MCF 10A (cell line): ENCODE measurements around the gene VKORC1L1. TPM values are rescaled to one million over a fixed set of nuclear protein-coding genes. Genes with fewer than 3 reads are reported as not detected.
"Not testable (repeated sequence)": the region's sequence is repeated elsewhere in the genome, so short reads cannot be mapped to it uniquely, and the experiment has no call there.

Source experiments
- BruUV-seq: library from RNA; stranded (reverse); fragments of 400-500 nt; replicated peaks from 2 replicates; lab custom pipeline; 2021; lab: Mats Ljungman, UMichigan
- CTCF ChIA-PET: fragments of 300-600 bp; sonication (Branson Sonifier 250); formaldehyde crosslinking; extraction: SDS; loops from one replicate; lab custom pipeline; 2021; ENCODE audit warnings: antibody characterized with exemption, inconsistent platforms; lab: Yijun Ruan, JAX
- POLR2A ChIA-PET: fragments of 300-600, 350-650 bp; sonication (Branson Sonifier 250); formaldehyde crosslinking; extraction: SDS; loops from one replicate; lab custom pipeline; 2020; ENCODE audit warnings: antibody characterized with exemption, inconsistent platforms; lab: Yijun Ruan, JAX
- DNase-seq: peaks from one replicate; pipeline ENCODE4 v3.0.0-alpha.2; 2018; ENCODE audit not compliant: unreplicated experiment
- H3K27ac Mint-ChIP-seq: one replicate; pipeline ENCODE4 v1.8.0; 2022; ENCODE audit warnings: mild to moderate bottlenecking, low read depth, mixed read lengths; ENCODE audit not compliant: unreplicated experiment
- H3K27me3 Mint-ChIP-seq: one replicate; pipeline ENCODE4 v1.8.0; 2022; ENCODE audit warnings: mixed read lengths; ENCODE audit not compliant: insufficient read depth, unreplicated experiment
- H3K36me3 Mint-ChIP-seq: one replicate; pipeline ENCODE4 v1.8.0; 2022; ENCODE audit warnings: mild to moderate bottlenecking, moderate library complexity, mixed read lengths; ENCODE audit not compliant: insufficient read depth, unreplicated experiment
- H3K4me1 Mint-ChIP-seq: one replicate; pipeline ENCODE4 v1.8.0; 2022; ENCODE audit warnings: mixed read lengths; ENCODE audit not compliant: insufficient read depth, unreplicated experiment
- H3K4me3 Mint-ChIP-seq: one replicate; pipeline ENCODE4 v1.8.0; 2022; ENCODE audit warnings: mild to moderate bottlenecking, moderate library complexity, mixed read lengths; ENCODE audit not compliant: unreplicated experiment
- H3K9me3 Mint-ChIP-seq: one replicate; pipeline ENCODE4 v1.8.0; 2022; ENCODE audit warnings: mixed read lengths; ENCODE audit not compliant: unreplicated experiment
- intact Hi-C: fragments of 100-400 bp; cut with micrococcal nuclease; formaldehyde crosslinking; loops from 2 replicates; pipeline ENCODE4 v1.14.1; 2022
- total RNA-seq: library from RNA; stranded (reverse); gene quantifications from 2 replicates; pipeline ENCODE4 v1.2.3, GENCODE V29; 2022
- TF ChIP-seq, protein P1 (sequence below): fragments of 200-600 bp; IDR thresholded peaks from one replicate; pipeline ENCODE4 v1.8.0; 2022; ENCODE audit warnings: antibody characterized with exemption, mild to moderate bottlenecking; ENCODE audit not compliant: unreplicated experiment

The VKORC1L1 gene
- total RNA-seq, 1 experiment from 2014 or later, result 28.7 TPM

DNA sequence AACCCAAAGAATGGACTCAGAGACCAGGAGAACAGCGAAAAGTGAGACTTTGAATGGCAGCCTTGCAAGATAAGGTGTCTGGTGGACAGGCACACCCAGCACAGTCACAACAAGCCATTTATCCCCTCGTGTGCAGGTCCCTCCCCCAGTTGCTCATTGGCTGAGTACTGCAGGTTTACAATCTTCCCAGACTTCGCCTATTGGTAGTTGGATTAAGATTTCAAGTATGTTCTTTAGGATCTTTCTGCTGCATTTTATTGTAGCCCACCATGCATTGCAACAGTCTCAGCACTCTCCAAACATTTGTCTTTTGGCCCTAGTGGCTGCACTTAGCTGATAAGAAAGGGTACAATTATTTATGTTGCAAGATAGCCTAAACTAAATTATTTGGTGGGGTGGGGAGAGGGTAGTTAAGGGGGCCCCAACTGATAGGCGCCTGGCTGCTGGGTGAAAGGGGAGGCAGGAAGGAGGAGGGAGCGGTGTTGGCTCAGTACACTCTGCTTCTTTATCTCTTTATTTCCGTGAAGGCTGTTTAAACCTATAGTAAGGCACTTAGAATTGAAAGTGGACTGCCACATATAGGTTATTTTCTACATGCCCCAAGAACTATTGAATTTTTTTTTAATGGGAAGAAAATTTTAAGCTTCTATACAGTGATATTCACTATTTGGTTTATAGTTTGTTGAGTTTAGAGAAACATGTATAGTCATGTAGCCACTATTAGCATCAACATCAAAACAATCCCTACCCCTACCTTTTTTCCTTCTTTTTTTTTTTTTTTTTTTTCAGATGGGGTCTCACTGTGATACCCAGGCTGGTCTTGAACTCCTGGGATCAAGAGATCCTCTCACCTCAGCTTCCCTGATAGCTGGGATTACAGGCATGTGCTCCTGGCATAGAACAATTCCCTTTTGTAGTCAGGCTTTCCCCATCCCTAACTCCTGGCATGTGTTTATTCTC, 54.9 kb downstream of the VKORC1L1 start:
- Mint-ChIP-seq H3K4me3 (no peak overlapping the region), H3K27ac (no peak overlapping the region), H3K27me3 (no peaks in the 10 kb centered on the region), H3K36me3 (peaks cover 7% of the 10 kb centered on the region), H3K9me3 (no peaks in the 10 kb centered on the region), H3K4me1 (peaks cover 7% of the 10 kb centered on the region)
- BruUV-seq, result no TSS peak
- TF ChIP-seq, protein P1, sequence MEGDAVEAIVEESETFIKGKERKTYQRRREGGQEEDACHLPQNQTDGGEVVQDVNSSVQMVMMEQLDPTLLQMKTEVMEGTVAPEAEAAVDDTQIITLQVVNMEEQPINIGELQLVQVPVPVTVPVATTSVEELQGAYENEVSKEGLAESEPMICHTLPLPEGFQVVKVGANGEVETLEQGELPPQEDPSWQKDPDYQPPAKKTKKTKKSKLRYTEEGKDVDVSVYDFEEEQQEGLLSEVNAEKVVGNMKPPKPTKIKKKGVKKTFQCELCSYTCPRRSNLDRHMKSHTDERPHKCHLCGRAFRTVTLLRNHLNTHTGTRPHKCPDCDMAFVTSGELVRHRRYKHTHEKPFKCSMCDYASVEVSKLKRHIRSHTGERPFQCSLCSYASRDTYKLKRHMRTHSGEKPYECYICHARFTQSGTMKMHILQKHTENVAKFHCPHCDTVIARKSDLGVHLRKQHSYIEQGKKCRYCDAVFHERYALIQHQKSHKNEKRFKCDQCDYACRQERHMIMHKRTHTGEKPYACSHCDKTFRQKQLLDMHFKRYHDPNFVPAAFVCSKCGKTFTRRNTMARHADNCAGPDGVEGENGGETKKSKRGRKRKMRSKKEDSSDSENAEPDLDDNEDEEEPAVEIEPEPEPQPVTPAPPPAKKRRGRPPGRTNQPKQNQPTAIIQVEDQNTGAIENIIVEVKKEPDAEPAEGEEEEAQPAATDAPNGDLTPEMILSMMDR, result no peak
- intact Hi-C loops, result no loop called here
- DNase-seq, result no peak
- CTCF ChIA-PET, result no interaction called here
- POLR2A ChIA-PET, result no interaction called here

DNA sequence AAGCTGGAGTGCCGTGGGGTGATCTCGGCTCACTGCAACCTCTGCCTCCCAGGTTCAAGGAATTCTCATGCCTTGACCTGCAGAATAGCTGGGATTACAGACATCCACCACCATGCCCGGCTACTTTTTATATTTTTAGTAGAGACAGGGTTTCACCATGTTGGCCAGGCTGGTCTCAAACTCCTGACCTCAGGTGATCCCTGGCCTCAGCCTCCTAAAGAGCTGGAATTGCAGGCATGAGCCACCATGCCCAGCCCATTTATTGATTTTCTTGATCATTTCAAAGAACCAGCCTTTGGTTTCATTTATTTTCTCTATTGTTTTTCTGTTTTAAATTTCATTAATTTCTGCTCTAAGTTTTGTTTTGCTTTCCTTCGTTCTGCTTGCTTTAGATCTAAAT, 58.8 kb downstream of the VKORC1L1 start:
- ChIA-PET CTCF (no interaction called here), POLR2A (no interaction called here)
- DNase-seq, result no peak
- intact Hi-C loops, result no loop called here
- BruUV-seq, result no TSS peak
- peaks cover 7% of the 10 kb centered on the region for H3K36me3 Mint-ChIP-seq
- no peaks in the 10 kb centered on the region for H3K27me3 Mint-ChIP-seq
- H3K27ac Mint-ChIP-seq, result no peak overlapping the region
- H3K4me1 Mint-ChIP-seq, result peaks cover 4% of the 10 kb centered on the region
- TF ChIP-seq, protein P1, result no peak
- H3K9me3 Mint-ChIP-seq, result no peaks in the 10 kb centered on the region
- H3K4me3 Mint-ChIP-seq, result no peak overlapping the region

DNA sequence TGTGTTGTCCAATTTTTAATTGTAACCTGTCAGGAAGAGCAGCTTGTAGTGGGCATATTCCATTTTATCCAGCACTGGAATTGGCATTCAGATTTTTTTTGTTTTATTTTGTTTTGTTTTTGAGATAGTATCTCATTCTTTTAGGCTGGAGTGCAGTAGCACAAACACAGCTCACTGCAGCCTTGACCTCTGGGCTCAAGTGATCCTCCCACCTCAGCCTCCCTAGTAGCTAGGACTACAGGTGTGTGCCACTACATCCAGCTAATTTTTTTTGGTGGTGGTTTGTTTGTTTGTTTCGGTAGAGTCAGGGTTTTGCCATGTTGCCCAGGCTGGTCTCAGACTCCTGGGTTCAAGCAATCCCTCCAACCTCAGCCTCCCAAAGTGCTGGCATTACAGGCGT, 64.4 kb downstream of the VKORC1L1 start:
- no peak overlapping the region for H3K27ac Mint-ChIP-seq

DNA sequence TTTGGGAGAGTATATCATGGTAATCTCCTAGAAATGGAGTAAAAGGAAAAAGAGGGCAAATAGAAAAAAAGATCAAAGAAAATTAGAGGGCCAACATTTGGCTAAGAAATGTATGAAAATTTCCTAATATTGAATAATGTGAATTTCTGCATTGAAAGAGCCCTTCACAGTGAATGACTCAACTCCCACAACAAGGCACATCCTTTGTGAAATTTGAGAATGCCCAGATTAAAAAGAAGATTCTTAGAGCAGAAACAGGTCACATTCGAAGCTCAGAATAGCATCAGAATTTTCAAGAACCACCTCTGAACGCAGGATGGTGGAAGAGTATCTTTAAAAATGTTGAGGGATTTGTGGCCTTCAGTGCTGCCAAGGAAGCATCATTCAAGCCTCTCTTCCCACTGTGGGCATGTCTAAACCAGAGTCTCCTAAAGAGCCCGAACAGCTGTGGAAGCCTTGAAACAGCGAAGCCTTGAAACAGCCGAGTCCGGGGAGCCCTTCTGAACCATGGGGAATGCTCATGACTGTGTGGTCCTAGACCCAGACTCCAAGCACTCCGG, 65.5 kb downstream of the VKORC1L1 start:
- ChIA-PET POLR2A (no interaction called here), CTCF (interaction anchor here (0.6 kb wide), 1 partner anchor 17 kb away, joined by 3 read pairs; no protein-coding TSS in a partner anchor)
- no peaks in the 10 kb centered on the region for H3K27me3 Mint-ChIP-seq
- no peak overlapping the region for H3K27ac Mint-ChIP-seq
- no peak for DNase-seq
- peaks cover 8% of the 10 kb centered on the region for H3K36me3 Mint-ChIP-seq
- TF ChIP-seq, protein P1, result no peak
- H3K4me3 Mint-ChIP-seq, result no peak overlapping the region
- intact Hi-C loops, result no loop called here
- no TSS peak for BruUV-seq
- peaks cover 4% of the 10 kb centered on the region for H3K4me1 Mint-ChIP-seq
- H3K9me3 Mint-ChIP-seq, result no peaks in the 10 kb centered on the region

More for the DNA sequence above, 64.4 kb downstream of the VKORC1L1 start:
- Mint-ChIP-seq H3K4me1 (peaks cover 4% of the 10 kb centered on the region), H3K36me3 (peaks cover 8% of the 10 kb centered on the region), H3K27me3 (no peaks in the 10 kb centered on the region), H3K4me3 (no peak overlapping the region), H3K9me3 (no peaks in the 10 kb centered on the region)
- intact Hi-C loops, result no loop called here
- TF ChIP-seq, protein P1, result no peak
- DNase-seq, result no peak
- BruUV-seq, result no TSS peak
- POLR2A ChIA-PET, result no interaction called here
- CTCF ChIA-PET, result no interaction called here

DNA sequence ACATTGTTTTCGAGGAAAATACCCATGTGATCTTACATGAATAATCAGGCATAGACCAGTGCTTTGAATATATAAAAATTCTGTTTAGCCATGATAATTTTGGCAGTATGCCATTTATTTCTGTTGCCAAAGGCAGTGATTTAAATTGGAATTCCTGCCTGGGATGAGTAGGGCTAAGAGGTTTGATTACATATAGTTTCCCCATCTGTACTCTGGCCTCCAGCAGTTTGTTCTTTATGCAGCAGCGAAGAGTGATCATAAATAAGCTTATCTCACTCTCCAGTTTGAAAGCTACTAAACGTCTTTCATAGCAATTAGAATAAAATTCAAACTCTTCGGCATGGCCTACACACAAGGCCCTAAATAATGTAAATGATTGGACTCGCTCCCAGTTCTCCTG, 72.9 kb downstream of the VKORC1L1 start:
- CTCF ChIA-PET, H3K4me1 Mint-ChIP-seq, DNase-seq, intact Hi-C loops, BruUV-seq, H3K27me3 Mint-ChIP-seq, H3K9me3 Mint-ChIP-seq, H3K27ac Mint-ChIP-seq, H3K4me3 Mint-ChIP-seq: not testable (repeated sequence)
- peaks cover 16% of the 10 kb centered on the region for H3K36me3 Mint-ChIP-seq
- POLR2A ChIA-PET, result interaction anchor here (1.8 kb wide), 1 partner anchor 10 kb away, joined by 6 read pairs; no protein-coding TSS in a partner anchor
